Measurements from ENCODE around the gene HYAL2.

HYAL2 gene

GRCh38 chr3:50347187-50347813 is 24.8 kb upstream of the HYAL2 start:
- peak; percentile 62 for TF ChIP-seq CTCF (IDR thresholded peaks at IDR 0.05)

GRCh38 chr3:50345586-50346234 is 23.2 kb upstream of the HYAL2 start, which contains the start of gene ZMYND10:
Gene ZMYND10 (minus strand): TSS chr3:50345732. CDS start chr3:50345579, 153 bp downstream.
- TF ChIP-seq CTCF (IDR thresholded peaks at IDR 0.05) = no peak

DNA sequence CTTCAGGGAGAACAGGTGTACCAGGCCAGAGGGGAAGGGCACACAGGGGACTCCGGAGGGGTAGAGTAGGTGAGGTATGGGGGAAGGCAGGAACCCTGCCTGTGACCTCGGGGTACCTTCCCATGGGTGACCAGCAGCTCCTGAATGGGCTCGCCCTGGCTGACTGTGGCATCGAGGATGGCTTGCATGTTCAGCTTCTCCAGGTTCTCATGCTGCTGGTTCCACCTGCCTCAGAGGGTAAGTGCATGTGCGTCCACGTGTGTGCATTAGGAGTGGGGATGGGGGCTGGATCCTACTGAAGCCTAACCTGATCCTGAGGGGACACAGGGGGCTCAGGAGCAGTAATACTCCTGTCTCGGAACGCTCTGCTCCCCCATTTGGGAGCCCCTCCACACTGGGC is 22.5 kb upstream of the HYAL2 start:
- no peak for TF ChIP-seq CTCF (IDR thresholded peaks at IDR 0.05)

DNA sequence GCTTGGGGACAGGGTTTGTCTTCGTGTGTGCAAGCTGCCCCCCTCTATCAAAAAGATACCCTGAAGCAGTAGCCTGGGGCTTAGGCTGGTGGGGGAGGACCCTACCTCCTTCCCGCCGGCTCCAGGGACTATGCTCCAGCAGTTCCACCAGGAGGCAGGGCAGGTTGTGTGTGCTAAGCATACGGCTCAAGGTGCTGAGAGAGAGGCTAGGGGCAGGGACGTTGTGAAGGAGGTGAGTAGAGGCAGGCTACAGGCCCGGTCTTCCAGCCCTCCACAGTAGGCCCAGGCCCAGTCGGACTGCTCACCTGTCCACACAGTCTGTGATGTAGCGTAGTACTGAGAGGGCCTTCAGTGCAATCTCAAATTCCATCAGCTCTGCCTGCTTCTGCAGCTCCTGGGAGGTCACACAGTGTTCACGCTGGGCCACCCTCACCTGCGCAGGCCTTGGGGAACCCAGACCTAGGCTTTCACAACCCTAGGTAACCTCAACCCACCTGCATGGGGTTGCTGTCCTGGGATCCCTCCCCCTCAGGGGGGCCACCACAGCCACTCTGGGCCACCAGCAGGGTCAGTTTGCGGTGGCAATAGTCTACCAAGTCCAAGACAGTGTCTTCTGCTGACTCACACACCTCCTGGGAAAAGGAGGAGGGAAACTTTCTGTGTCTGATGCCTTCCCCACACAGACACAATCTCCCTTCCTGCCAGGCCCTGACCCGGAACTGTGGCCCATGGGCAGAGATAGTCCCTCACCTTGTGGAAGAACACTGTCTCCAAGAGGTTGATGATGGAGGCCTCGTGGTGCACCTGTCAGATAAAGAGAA is 20.5 kb upstream of the HYAL2 start:
- TF ChIP-seq CTCF (IDR thresholded peaks at IDR 0.05) = no peak

DNA sequence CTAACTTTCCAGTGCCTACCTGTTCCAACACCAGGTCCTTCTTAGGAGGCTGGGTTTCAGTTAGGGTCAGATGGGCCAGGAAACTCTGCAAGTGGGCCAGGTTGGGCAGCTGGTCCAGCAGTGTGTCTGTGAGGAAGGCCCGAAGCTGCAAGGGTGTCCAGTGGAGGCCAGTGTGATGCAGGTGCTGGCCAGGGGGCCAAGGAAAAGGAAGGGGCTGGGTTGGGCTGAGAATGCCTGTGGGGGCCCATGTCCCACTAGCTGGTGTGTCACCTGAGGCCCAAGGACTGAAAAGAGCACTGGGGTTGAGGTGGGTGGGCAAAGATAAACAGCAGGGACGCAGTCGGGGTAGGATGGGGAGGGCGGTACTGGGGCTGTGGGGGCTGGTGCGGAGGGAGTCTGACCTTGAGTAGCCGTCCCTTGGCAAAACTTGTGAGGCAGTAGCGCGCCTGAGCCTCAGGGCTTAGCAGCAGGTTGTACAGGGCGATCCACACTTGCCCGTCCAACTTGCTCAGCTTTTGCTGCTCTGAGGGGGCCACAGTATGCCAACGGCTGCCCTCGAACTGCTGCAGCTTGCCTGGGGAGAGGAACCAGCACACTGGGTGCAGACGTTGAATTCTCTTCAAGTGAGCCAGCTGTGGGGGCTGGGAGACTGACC is 19.6 kb upstream of the HYAL2 start:
- TF ChIP-seq CTCF (IDR thresholded peaks at IDR 0.05) = no peak

- no peak for TF ChIP-seq CTCF (IDR thresholded peaks at IDR 0.05)
Observed at GRCh38 chr3:50341537-50341936, 19.0 kb upstream of the HYAL2 start.
